NCI-H2029 treated with DMSO at 0.1 percent for 48 hours (cell line): ENCODE data around the gene GSS.
A peak's percentile ranks its signal among the peaks of the same experiment; 100 is the strongest.
"Not testable (repeated sequence)": the region's sequence is repeated elsewhere in the genome, so short reads cannot be mapped to it uniquely, and the experiment has no call there.

Experiments
- DNase-seq: peaks from one replicate; lab custom pipeline; 2025; lab: John Stamatoyannopoulos, UW

Gene GSS

GRCh38 chr20:34907616-34908469, 47.8 kb downstream of the GSS start:
- DNase-seq: peak; percentile 71

DNA sequence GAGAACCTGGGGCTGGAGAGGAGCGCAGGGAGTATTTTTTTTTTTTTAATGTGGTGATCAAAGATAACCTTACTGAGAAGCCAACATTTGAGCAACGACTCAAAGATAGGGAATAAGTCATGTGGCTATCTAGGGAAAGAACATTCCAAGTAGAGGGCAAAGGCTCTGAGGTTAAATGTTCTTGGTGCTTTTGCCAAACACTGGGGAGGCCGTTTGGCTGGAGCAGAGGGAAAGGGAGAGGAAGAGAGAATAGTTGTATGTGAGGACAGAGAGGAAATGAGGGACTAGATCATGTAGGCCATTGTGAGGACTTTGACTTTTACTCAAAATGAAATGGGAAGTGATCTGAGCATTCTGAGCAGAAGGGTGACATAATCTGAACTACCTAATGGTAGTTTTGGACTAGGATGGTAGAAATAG, 51.4 kb downstream of the GSS start:
- DNase-seq: no peak

DNA sequence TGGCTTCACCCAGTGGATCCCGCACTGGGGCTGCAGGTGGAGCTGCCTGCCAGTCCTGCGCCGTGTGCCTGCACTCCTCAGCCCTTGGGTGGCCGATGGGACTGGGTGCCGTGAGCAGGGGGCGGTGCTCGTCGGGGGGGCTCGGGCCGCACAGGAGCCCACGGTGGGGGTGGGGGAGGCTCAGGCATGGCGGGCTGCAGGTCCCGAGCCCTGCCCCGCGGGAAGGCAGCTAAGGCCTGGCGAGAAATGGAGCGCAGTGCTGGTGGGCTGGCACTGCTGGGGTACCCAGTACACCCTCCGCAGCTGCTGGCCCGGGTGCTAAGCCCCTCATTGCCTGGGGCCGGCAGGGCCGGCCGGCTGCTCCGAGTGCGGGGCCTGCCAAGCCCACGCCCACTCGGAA, 56.9 kb downstream of the GSS start:
- not testable (repeated sequence) for DNase-seq

DNA sequence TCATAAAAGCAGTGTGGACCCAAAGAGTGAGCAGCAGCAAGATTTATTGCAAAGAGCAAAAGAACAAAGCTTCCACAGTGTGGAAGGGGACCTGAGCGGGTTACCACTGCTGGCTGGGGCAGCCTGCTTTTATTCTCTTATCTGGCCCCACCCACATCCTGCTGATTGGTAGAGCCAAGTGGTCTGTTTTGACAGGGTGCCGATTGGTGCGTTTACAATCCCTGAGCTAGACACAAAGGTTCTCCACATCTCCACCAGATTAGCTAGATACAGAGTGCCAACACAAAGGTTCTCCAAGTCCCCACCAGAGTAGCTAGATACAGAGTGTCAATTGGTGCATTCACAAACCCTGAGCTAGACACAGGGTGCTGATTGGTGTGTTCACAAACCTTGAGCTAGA, 57.5 kb downstream of the GSS start:
- DNase-seq: not testable (repeated sequence)

DNA sequence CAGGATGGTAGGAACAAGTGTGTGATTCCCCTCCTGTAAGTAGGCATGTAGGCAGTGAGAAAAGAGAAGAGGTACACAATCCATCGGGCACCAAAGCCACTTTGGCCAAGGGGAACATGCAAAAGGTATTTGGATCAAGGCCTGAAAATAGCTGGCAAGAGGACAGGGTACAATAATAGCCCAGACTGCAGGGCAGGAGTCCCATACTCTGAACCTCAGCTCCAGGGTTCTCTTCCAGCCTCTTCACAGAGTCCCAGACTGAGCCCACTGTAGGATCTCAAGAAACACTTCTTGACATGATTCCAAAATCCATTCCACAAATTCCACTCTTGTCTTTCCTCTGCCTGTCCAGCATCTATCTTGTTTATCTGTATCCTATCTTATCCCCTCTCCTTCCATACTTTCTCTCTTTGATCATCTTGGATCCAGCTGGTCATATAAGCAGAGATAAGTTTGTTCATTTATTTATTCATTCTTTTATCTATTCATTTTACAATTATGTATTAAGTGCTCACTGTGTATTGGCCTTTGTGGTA, 59.5 kb downstream of the GSS start:
- DNase-seq: no peak

DNA sequence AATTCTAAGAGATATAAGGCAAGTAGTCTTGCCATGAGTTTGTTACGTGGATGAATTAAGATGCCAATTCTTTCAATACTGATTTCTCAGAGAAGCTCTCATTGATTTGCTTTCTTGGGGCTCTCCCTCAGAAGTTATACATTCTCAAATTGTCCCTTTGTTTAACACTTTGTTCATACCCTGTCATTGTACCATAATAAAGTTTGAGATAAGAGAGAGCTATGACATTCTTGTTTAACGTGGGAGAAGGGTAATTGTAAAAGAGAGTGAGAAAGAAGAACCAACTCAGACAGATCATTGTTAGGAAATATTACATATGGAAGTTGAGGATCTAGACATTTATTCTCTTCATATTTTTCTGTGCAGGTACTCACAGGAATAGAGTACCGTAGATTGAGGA, 60.1 kb downstream of the GSS start:
- DNase-seq: no peak

DNA sequence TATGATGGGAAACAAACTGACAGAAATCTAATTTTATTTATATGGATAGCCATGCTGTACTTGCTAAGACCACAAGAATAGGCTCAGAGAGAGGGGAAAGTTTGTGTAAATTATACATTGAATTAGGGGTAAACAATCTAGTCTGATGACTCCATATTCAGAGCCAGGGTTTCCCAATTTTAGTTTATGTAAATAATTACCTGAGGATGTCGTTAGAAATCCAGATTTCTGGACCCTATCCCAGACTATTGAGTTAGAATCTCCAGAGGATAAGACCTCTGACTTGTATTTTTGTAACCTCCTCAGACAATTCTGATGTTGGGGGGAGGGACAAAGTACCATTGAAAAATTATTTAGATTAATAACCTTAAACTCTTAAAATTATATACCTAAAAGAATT, 60.9 kb downstream of the GSS start:
- no peak for DNase-seq

DNA sequence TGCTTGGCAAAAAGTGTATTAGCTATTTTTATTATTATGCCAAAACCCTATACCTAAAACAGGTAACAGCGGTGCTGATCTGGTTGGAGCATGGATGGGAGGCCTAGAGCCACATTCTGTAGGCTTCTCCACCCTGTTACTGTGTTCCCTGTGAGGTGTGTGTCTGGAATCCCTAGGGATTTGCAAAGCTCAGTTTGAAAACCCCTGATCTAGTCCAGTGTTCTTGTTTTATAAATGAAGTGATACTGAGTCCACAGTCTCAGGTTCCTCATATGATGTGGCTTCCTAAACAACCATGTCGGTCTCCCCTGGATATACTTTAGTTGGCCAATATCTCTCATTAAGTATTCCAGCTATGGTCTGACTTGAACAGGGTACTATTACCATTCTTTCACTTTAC, 62.9 kb downstream of the GSS start:
- DNase-seq: no peak

DNA sequence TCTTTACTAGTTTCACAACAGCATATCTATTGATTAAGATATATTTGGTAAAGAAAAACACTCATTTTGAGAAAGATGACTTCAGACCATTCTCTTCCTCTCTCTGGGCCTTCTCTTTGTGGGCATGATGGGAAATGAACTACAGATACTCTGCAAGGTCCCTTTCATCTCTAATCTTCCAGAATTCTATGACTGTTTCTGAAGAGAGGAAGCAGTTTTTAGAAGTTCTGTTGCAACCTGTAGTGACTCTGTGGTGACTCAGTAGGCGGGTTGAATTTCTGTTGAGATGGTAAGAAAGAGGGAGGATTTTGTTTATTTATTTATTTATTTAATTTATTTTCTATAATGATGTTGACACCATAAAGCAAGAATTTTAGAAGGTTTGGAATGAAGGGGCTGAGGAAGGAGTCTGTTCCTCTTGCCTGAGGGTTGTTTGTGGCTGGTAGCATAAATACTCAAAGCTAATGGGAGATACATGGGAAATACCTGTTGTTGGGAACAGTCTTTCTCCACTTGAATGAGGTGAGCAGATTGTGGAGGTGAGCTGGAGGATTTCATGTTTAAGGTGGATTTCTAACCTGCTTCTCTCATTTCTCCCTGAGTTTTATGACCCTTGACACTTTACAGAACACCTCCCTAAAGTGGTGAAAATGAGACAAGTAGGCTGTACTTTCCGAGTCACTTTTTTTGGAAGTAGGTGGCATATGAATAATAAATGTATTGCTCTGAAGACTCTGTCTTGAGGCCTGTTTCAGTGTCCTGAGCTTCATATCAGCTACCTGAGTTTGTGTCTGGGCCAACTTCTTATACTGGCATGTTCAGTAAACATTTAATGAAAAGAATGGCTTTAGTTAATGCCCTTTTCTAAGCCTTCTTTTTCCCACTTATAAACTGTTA, 64.2 kb downstream of the GSS start:
- no peak for DNase-seq

DNA sequence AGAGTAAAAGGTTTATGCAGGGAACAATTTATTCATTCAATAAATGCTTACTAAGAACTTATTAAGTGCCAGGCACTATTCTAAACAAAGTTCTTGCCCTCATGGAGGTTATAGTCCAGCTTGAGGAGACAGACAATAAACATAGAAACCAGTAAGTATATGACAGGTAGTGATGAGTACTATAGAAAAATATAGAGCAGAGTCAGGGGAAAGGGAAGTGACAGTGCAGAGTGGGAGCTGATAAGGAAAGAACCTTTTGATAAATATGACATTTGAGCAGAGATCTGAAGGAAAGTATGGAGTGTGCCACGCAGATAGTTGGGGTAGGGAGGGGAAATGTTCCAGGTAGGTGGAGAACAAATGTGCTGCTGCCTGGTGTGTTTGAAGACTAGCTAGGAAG, 67.1 kb downstream of the GSS start:
- no peak for DNase-seq

DNA sequence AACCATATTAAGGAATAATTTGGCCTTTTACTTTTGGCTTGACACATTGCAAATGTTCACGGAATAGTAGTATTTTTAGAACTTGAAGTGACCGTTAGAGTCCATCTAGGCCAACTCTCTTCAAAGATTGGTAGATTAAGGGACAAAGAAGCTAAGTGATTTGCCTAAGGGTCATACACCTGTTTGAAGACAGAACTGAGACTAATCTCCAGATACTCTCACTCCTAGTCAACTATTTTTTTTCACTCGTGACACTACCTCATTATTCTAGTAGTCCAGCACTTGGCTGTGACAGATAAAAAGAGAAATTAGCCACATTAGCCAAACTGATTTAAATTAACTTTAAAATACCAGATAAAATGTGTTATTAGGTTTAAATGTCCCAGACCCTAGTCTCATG, 68.6 kb downstream of the GSS start:
- no peak for DNase-seq

- DNase-seq: no peak
Measured at GRCh38 chr20:34886122-34886521, 69.5 kb downstream of the GSS start.

DNA sequence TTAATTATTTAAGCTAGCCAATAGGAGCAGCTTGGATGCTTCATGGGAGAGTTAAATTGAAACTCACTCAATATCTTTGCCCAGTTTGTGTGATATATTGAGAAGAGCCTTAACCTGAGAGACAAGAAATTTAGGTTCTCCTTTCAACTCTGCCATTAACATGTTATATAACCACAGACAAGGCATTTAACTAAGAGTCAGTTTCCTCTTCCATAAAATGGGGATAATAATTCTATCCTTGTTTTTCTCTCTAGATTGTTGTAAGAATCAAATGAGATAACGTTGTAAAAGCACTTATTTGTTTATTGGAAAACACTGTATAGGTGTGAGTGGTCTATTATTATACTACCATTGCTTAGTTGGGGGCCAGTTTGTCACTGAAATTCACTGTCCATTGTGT, 71.3 kb downstream of the GSS start:
- DNase-seq: no peak

DNA sequence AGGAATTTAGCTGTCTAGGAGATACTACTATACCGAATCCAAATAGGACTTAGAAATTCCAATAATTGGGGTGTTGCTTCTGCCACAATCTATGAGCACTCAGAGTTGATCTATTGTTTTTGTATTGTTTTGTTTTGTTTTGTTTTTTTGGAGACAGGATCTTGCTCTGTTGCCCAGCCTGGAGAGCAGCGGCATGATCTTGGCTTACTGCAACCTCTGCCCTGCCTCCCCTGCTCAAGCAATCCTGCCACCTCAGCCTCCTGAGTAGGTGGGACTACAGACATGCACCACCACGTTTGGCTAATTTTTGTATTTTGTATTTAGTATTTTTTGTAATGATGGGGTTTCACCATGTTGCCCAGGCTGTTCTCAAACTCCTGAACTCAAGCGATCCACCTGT, 71.8 kb downstream of the GSS start:
- DNase-seq: no peak

DNA sequence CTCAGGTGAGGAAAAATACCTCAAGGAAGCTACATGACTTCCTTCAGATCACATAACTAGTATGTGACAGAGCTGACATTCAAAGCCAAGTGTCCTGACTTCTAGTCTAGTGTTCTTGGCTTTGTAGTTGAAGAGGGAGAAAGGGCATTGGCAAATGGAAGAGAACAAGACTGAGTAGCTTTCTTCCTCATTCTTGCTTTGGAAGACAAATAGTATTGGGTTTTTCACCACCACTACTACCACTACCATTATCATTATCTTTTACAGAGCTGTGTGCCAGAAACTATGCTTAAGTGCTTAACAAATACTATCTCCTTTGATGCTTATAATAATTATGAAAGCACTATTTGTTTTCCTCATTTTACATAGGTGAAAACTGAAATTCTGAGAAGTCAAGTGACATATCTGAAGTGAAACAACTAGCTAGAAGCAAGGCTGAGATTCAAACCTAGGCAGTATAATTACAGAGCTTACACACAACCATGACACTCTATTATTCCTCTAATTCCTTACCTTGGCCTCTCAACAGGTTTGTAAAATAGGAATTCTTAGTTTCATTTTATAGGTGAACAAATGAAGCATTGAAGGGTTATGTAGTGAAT, 72.4 kb downstream of the GSS start:
- DNase-seq: peak; percentile 43

- no peak for DNase-seq
Measured at GRCh38 chr20:34881689-34882088, 73.9 kb downstream of the GSS start.

GRCh38 chr20:34880971-34881370, 74.6 kb downstream of the GSS start:
- not testable (repeated sequence) for DNase-seq

GRCh38 chr20:34880215-34880850, 75.3 kb downstream of the GSS start:
- DNase-seq: no peak
